Measurements from ENCODE around the gene CPT1A.

The CPT1A gene

GRCh38 chr11:68832476-68833181, 9.1 kb downstream of the CPT1A start:
- DNase-seq (ENCODE audit: low read depth in 2 of 3, low spot score in 2 of 3), result no peak

GRCh38 chr11:68831124-68831523, 10.6 kb downstream of the CPT1A start:
- DNase-seq (ENCODE audit: low read depth in 2 of 3, low spot score in 2 of 3), result no peak

GRCh38 chr11:68829581-68829980, 12.1 kb downstream of the CPT1A start:
- no peak for DNase-seq (ENCODE audit: low read depth in 2 of 3, low spot score in 2 of 3)

- DNase-seq (ENCODE audit: low read depth in 2 of 3, low spot score in 2 of 3), result no peak
Observed at GRCh38 chr11:68828957-68829356, 12.8 kb downstream of the CPT1A start.

GRCh38 chr11:68828155-68828931, 13.4 kb downstream of the CPT1A start:
- DNase-seq (ENCODE audit: low read depth in 2 of 3, low spot score in 2 of 3), result no peak

DNA sequence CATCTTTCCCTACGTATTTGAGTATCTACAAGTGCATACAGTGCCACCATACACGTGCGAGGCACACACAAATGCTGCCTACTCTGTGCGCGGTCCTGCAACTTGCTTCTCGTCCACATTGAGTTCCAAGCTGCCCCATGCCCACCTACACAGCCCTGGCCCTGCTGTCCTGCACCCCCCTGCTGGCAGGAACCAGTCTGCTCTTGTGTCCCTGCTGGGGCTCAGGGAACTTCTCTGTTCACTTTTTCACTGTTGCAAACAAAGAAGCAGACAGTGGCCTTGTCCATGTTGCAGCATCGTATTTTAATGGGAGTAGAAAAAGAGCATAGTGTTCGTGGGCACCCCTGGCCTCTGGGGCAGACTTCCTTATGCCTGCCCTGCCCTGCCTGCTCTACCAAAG, 14.0 kb downstream of the CPT1A start:
- no peak for DNase-seq (ENCODE audit: low read depth in 2 of 3, low spot score in 2 of 3)

DNA sequence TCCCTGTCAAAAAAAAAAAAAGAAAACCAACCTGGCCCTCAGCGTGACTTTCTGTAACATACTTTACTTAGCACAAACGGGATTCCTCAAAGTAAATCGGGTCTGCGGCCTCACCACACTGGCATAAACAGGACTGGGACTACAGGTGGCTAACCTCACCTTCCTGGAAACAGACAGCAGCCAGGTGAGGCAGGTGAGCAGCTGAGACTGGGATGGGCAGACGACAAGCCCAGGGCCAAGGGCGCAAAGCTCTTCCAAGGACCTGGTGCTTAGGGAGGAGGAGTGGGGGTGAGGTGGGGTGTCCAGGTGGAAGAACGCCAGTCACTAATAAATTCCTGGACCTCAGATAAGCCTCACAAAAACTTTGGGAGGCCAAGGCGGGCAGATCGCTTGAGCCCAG, 15.0 kb downstream of the CPT1A start:
- no peak for DNase-seq (ENCODE audit: low read depth in 2 of 3, low spot score in 2 of 3)

DNA sequence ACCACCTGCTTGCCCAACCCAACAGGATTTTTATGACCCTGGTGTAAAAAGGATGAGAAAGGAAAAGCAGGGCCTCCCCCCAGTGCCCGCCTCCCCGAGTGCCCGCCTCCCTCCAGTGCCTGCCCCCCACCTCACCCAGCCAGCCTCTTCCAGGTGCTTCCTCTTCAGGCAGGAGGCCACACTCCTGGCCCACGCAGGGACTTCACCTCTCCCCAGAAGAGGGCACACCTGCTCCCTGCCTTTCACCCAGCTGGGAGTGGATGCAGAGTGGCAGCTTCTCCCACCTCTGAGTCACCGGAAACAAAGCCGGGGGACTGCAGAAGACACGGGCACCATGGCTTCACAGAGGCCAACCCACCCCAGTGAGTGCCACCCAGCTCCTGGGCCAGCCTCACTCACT, 16.1 kb downstream of the CPT1A start:
- DNase-seq (ENCODE audit: low read depth in 2 of 3, low spot score in 2 of 3), result no peak

GRCh38 chr11:68822546-68822945, 19.2 kb downstream of the CPT1A start:
- DNase-seq (ENCODE audit: low read depth in 2 of 3, low spot score in 2 of 3), result no peak

DNA sequence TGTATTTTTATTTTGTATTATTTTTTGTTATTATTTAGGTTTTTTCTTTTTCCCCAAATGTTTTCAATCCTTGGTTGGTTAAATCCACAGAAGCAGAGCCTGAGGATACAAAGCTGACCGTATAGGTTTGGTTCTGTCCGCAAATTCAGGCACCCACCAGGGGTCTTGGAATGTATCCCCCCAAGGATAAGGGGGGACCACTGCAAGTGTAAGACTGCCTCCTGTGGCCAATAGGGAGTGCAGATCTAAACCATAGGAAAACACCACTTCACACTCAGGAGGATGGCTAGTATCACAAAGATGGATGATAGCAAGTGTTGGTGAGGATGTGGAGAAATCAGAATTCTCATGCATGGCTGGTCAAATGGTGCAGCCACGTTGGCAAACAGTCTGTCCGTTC, 20.0 kb downstream of the CPT1A start:
- no peak for DNase-seq (ENCODE audit: low read depth in 2 of 3, low spot score in 2 of 3)

GRCh38 chr11:68819362-68819761, 22.4 kb downstream of the CPT1A start:
- DNase-seq (ENCODE audit: low read depth in 2 of 3, low spot score in 2 of 3), result no peak

DNA sequence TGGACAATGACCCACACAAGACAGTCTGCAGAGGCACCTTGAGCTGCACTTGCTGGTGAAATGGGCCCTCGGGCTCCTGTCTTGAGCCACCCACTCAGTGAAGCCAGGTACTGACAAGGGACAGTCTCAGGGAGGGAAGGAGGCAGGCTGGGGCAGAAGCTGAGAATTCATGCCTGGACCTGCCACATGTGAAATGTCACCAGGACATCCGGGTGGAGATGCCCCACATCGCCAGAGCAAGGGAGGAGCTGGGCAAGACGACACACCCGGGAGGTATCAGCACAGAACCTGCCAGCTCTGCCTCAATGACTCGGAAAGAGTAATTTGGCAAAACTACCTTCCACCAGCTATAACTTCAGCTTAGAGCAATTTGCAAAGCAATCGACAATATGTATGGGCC, 23.5 kb downstream of the CPT1A start:
- DNase-seq (ENCODE audit: low read depth in 2 of 3, low spot score in 2 of 3), result no peak

GRCh38 chr11:68817554-68817953, 24.2 kb downstream of the CPT1A start:
- DNase-seq (ENCODE audit: low read depth in 2 of 3, low spot score in 2 of 3), result no peak

DNA sequence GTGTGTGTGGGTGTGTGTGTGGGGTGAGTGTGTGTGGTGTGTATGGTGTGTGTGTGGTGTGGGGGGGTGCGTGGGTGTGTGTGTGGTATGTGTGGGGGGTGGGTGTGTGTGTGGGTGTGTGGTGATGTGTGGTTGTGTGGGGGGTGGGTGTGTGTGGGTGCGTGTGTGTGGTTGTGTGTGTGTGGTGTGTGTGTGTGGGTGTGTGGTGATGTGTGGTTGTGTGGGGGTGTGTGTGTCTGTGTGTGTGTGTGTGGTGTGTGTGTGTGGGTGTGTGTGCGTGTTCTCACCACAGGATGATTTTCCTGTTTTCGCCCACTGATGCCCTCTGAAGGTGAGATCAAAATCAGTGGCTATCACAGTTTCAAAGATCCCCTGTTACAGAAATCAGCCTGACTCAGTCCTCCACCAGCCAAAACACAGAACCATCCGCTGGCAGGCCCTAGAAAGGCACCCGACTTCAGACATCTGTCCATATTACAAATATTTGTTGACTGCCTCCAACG, 24.7 kb downstream of the CPT1A start:
- DNase-seq (ENCODE audit: low read depth in 2 of 3, low spot score in 2 of 3), result no peak

DNA sequence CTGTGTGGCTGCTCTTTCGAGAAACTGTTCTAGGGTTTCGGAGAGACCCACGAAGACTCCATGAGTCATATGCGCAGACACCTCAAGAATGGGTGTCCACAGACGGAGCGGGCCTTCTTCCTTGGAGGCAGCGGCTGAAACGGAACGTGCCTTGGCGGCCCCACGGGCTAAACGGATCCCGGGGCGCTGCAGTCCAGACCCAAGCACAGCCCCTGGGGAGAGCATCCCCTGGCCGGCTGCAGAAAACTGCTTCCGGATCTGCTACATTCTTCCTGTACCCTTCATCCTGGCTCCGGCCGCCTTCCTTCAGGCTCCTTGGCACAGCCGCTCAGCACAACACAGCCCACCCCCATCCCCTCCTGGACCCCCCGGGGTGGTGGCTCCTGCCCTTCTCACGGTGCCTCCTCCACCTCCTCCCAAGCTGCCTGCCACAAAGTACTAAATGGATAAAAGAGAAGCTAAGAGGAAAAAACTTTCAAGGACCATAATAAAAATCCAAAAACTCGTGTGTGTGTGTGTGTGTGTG, 25.4 kb downstream of the CPT1A start:
- DNase-seq (ENCODE audit: low read depth in 2 of 3, low spot score in 2 of 3), result no peak

DNA sequence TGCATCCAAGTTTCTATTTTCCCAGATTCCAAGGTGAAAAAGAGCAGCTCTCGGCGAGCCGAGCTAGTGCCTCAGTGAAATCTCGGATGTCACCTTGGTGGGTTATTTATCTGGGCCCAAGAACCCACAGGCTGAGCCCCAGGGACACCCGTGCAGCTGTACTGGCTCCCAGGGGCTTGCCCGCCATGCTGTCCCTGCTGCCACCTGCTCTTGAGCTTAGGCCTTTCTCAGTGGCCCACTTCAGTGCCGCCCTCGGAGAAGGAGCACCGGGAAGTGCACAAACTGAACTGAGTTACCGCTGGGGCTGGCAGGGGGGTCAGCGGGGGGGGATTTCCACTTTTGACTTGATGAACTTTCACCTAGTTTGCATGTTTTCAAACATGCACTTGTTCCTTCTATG, 27.9 kb downstream of the CPT1A start:
- no peak for DNase-seq (ENCODE audit: low read depth in 2 of 3, low spot score in 2 of 3)

DNA sequence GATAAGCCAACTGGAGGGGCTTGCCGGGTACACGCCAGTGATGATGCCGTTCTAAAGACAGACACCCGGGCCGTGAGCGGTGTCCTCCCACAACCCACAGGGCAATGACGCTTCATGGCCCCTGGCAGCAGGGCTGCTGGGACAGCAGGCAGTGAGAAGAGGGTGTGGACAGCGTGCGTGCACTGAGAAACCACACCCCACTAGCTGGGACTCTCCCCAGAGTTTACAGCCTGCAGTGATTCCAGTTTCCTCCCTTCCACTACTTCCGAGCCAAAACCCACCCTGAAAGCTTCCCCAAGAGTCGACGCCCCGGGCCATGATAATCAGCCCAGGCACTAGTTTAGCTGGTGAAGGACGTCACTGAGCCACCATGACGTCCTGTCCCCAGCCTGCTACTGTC, 29.2 kb downstream of the CPT1A start:
- no peak for DNase-seq (ENCODE audit: low read depth in 2 of 3, low spot score in 2 of 3)

GRCh38 chr11:68810164-68810563, 31.6 kb downstream of the CPT1A start:
- DNase-seq (ENCODE audit: low read depth in 2 of 3, low spot score in 2 of 3), result no peak

GRCh38 chr11:68809506-68809905, 32.2 kb downstream of the CPT1A start:
- DNase-seq (ENCODE audit: low read depth in 2 of 3, low spot score in 2 of 3), result no peak

DNA sequence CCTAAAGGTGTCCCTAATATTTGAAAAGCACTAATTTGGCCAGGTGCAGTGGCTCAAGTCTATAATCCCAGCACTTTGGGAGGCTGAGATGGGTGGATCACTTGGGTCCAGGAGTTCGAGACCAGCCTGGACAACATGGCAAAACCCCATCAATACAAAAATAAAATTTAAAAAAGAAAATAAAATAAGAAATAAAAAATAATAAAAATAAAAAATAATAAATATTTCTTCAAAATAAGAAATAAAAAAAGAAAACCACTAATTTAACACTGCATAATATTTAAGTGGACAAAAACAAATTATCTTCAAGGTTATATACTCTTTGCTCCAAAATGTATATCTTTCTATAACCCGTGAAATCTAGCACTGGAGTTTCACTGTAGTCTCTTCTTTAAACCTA, 32.9 kb downstream of the CPT1A start:
- DNase-seq (ENCODE audit: low read depth in 2 of 3, low spot score in 2 of 3), result no peak

- no peak for DNase-seq (ENCODE audit: low read depth in 2 of 3, low spot score in 2 of 3)
Observed at GRCh38 chr11:68806931-68807844, 34.5 kb downstream of the CPT1A start.
